LNCaP clone FGC (cell line): Measurements from ENCODE around the gene ASAP3.

Experiments used
- DNase-seq: peaks from one replicate; pipeline ENCODE4 v3.0.0-alpha.2; 2011; ENCODE audit warnings: low read depth
- H3K4me3 ChIP-seq: 2 replicates; pipeline ENCODE4 v1.5.1; 2011; ENCODE audit warnings: mild to moderate bottlenecking, low read depth, low read length, control low read depth
- CTCF ChIP-seq: IDR thresholded peaks from 2 replicates; pipeline ENCODE4 v1.5.1; 2012; ENCODE audit warnings: mild to moderate bottlenecking; ENCODE audit not compliant: control insufficient read depth, insufficient read depth; ENCODE audit errors: extremely low read depth

The ASAP3 gene

DNA sequence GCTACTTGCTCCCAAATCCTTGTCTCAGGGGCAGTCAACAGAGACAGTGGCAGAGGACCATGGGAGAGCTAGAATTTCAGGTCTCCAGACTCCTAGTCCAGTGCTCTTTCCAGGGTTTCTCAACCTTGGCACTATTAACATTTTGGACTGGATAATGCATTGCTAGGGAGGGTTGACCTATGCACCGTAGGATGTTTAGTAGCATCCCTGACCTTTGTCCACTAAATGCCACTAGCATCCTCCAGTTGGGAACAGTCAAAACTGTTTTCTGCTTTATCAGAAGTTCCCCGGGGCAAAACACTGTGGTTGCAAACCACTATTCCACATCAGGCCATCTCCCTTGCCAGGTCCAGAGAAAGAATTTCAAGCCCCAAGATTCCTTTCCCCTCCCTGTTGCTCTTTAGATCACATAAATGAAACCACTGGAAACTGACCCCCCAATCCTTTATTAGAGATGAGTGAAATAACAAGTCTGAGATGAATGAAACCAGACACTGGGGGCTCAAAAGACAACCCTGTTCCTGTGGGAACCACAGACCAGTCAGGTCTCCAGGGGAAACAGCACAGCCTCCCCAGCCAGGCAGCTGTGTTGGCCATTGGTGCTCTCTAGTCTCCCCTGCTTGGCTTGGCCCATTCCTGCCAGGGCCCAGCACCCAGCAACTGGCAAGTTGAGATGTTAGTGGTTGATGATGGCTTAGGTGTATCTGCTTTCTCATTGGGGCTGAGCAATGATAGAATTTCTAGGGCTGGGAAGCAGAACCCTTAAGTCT is 55.7 kb downstream of the ASAP3 start:
- no peak for DNase-seq
- TF ChIP-seq CTCF, result no peak
- H3K4me3 ChIP-seq, result no peak overlapping the region

DNA sequence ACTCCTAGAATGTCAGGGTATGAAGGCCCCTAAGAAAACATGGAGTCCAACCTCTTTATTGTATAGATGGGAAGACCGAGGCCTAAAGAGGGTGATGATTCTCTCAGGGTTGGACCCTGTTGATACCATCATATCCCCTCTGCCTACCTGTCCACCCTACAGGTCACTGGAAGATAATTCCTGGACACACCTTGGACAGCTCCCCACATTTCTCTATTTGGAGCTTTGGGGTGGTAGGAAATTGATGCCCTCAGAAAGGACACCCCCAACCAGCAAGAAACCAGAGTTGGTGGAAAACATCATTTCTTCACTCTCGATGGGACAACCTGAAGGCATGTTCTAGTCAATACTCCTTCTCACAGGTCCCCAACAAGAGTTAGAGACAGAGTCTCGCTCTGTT is 56.4 kb downstream of the ASAP3 start:
- no peak overlapping the region for H3K4me3 ChIP-seq
- no peak for DNase-seq
- TF ChIP-seq CTCF, result no peak

DNA sequence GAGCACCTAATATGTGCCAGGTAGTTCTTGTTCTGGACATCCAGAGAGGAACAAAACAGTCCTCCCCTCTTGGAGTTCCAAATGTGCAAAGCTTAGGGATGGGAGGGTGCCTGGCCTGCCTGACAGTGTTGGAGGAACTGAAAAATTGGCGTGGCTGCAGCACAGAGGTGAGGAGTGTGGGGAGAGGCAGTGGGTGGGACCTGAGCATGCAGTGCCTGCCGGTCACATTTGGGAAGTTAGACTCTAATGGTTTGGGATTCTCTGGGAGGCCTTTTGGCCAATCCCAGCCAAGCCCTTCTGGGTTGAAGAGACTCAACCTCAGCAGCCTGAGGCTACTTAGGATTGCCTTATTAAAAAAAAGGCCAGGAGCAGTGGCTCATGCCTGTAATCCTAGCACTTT is 57.2 kb downstream of the ASAP3 start:
- no peak overlapping the region for H3K4me3 ChIP-seq
- no peak for TF ChIP-seq CTCF
- DNase-seq, result no peak

DNA sequence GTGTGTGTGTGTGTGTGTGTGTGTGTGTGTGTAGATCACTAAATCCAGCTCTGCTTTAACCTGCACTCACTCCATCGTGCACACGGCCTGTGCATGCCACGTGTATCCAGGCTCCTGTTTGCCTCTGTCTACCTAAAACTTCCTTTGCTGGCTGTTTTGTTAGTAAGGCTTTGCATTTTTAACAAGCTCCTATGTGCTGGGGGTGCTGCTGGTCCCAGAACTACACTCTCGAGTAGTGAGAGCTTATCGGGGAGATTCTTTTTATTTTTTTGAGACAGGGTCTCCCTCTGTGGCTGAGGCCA is 58.8 kb downstream of the ASAP3 start:
- peak overlapping the region; percentile 60 for H3K4me3 ChIP-seq
- no peak for TF ChIP-seq CTCF
- no peak for DNase-seq

GRCh38 chr1:23424293-23425192 is 59.4 kb downstream of the ASAP3 start, which contains the start of gene TCEA3:
TSS of gene TCEA3 (minus strand) at chr1:23424748. CDS start at chr1:23424633, 115 bp downstream.
- peak within 1 kb of the TSS; percentile 60 for H3K4me3 ChIP-seq
- DNase-seq, result no peak
- no peak for TF ChIP-seq CTCF

GRCh38 chr1:23423415-23424292 is 60.3 kb downstream of the ASAP3 start:
- DNase-seq, result no peak
- TF ChIP-seq CTCF, result no peak
- peak overlapping the region; percentile 60 for H3K4me3 ChIP-seq
